HG03469 (cell line): Measurements from ENCODE around the gene DCLK3.

Experiments
- ATAC-seq: cut with Tn5 transposase; IDR thresholded peaks from one replicate; pipeline ENCODE4 v1.9.1; 2021; ENCODE audit warnings: mild to moderate bottlenecking, moderate library complexity, moderate number of reproducible peaks; ENCODE audit not compliant: unreplicated experiment

The DCLK3 gene

DNA sequence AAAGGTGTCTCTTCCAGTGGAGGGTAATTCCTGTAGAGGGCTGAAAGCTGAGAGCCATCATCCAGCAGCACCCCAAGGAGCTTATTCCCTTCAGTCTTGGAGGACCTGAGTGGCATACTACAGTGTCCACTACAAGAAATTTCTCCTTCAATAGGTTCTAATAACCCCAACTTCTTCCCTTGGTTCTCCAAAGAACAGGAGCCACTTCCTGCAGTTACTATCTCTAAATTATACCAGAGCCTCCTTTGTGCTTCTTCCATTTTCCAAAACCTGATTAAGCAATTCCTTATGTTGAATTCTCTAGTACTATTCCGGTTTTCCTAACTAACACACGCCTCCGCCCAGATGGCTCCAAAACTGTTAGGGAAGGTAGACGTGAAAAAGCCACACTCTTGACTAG, 50.4 kb downstream of the DCLK3 start:
- no peak for ATAC-seq

DNA sequence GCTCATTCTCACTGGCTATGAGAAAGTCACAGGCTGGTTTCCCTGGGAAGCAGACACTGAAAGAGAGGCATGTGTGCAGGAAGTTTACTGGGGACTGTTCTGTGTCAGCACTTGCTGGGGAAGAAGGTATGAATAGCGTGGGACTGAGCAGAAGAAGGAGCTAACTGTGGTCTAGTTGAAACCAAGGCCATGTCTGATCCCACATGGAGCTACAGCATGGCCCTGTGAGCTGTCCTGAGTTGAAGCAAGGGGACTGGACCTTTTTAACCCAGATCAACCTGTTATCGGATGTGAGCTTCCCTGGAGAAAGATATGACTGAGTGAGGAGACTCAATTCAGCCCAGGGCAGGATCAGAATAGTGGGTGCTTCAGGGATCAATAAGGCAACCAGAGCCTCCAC, 53.7 kb downstream of the DCLK3 start:
- ATAC-seq: no peak

DNA sequence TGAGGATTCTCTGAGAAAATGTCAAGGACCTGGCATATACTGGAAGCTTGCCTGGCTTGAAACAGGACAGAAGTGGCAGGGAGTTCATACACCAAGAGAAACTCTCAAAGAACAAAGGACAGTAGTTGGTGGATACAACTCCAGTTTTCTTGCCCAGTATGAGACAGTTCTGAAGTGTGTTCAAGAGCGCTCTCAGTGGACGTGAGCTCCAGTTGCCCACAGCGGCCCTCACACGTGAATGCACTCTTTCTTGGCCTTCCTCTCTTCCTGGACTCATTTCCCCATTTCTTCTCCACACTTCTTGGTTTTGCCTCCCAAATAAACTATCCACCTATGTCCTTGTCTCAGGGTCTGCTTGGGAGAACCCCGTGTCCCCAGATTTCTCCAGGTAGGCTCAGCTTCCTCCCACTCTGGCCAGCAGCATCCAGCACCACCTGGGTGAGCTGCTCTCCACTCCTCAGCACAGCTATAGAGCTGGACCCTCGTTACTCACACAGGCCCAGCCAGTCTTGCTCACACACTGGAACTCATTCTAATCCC, 54.5 kb downstream of the DCLK3 start:
- ATAC-seq: no peak

DNA sequence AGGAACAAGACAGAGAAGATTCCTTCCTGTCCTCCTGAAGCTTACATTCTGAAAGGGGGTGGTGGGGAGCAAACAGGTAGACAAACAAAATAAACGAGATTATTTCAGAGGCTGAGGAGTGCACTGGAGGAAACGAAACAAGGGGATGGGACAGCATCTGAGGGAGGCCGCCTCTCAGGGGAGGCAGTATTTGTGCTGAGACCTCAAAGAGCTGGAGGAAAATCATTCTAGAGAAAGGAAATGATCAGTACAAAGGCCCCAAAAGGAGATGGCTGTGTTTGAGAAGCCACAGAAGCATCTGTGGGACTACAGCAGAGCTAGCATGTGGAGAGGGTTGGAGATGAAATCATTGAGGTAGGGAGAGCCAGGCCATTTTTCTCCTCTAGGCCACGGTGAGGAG, 55.1 kb downstream of the DCLK3 start:
- no peak for ATAC-seq

DNA sequence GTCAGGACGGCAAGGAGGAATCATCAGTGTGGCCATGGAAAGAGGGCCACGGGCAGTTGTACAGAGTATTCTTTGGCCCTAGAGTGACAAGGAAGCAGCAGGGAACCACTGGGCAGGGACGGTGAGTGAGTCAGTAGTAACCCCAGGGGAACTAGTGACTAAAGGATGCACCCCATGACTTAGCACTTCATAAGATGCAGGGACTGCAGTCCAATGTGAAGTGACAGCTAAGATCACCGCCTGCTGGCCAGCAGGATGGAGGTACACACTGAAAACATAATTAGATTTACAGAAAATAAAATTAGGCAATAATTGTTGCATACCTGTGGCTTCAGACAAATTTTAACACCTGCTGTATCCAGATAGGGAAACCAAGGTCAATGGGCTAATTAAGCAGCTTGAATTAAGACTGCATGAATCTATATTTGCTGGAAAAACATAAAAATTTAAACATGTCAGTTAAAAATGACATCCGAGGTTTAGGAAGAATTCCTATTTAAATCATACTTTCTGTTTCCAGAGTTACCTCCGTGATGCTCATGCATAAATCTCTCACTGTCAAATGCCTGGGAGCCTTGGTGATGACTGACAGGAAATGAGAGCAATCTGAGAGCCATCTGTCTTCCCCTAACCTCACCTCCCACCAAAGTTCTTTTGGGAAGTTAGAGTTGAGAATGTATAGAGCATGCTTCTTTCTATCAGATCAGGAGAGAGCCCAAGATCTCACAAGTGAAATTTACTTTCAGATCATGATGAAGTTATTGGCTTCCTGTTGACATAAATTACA, 56.5 kb downstream of the DCLK3 start:
- ATAC-seq: peak; percentile 85

DNA sequence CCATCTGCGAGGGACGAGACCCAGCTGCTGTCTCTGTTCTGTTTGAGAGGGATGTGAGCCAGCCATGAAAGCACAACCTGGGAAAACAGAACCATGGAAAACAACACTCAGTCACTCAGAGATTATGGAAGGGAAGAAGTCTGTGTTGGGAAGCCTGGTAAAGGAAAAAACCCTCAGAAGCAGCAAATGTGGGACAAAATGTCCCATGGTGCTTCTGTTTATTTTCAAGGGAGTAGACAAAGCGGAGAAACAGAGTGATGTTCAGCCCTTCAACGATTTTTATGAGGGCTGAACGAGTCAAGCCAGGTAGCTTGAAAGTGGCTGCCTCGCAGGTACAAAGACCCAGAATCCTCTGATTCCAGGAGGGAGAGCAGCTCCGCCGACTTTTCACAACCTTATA, 59.3 kb downstream of the DCLK3 start:
- no peak for ATAC-seq

DNA sequence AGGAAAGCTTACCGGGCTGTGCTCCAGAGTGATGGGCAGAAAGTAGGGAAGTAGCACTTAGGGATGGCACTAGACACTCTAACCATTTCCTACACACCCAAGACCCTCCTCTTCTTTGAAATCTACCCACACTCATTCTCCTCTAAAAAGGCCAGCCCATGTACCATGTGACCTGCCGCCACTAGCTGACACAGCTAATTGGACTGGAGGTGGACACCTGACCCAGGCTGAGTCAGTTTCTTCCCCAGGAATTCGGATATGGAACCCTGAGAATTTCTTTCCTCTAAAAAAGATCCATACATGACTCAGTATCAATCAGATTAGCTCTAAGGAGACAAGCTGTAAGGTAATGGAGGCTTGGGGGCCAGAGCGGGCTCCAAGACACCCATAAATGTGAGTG, 60.1 kb downstream of the DCLK3 start:
- ATAC-seq: no peak

DNA sequence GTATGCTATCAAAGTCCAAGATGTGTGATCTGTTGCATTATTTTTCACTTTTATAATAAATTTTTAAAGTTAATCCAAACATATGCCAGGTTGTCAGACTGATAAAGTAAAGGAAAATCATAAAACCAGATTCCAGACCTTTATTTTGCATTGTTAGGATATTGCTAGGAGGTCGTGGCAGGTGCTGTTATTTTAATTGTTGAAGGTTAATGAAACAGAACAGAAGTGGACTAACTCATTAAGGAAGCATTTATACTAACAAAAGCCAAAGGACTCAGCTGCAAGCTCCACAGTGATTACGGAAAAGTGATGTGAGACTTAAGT, 63.1 kb downstream of the DCLK3 start:
- ATAC-seq: no peak

DNA sequence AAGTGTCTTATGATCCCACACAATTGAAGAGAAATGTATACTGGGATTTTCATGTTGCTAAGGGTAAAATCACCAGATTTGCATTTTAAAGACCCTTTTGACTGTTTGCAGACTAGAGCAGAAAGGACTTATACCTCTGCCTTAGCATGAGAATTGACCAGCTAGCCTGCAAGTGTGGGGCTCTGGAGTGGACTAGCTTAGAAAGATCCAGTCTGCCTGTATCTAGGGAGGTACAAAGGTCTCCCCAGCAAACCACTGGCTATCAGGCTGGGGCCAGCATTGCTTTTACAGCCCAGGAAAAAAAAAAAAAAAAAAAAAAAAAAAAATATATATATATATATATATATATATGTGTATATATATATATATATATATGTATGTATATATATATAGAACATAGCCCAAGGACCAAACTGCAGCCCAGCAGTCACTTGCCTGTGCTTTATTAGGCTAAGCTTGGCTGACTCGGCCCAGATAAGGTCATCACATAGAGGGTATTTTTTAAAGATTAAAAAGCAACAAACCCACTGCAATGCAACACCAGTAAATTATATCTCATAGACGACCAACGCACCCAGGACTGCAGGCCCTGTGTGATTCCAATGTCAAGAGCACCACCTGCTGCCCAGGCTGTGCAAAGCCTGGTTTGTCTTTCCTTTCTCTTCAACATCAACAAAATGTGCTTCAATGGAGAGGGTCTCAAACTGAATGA, 63.7 kb downstream of the DCLK3 start:
- ATAC-seq: peak; percentile 91

DNA sequence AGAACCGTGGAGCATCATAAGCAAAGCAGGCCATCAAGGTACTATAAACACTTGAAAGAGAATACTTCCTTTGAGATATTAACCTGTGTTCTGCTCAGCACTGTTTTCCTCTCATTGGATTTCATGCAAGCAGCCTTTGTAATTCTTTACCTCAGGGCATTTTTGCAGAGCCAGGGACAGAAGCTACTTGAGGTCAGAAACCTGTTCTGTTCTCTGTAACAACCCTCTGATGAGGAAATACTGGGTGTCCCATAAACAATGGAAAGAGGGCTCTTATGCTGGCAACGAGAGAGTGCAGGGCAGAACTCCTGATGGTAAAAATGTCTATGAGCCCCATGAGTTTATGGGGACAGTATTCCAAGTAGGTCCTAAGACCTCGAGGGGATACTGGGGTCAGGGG, 66.0 kb downstream of the DCLK3 start:
- ATAC-seq: no peak

DNA sequence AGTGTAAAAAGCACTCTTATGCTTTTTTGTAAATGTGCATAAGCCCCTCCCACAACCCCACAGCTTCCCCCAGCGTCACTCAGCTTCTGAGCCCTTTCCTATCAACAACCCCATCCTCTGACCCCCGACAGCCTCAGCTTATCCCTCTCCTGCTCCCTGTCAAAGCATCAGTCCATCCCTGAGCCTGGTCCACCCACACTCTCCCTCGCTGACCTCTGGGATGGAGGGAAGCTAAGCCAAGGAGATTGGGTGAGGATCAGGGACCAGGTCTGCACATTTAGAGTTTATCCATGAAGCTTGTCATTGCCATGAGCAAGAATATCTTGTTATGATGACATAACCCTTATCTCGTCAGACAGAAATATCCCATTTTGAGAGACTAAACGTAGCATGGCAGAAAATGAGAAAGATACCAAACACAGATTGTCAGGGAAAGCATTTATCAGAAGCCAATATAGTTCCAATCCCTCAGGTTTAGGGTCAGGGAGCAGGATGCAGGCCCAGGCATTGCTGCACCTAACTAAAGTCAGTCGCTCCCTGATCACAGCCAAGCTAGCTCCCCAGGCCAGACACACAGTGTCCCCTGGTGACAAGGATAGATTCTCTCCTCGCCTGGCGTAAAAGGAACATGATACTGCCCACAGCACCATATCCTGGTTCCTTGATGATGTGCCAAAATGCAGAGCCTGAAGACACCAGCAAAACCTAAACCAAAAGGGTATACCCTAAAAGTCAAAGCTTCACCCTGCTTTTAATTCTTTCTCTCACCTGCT, 66.9 kb downstream of the DCLK3 start:
- ATAC-seq: no peak

DNA sequence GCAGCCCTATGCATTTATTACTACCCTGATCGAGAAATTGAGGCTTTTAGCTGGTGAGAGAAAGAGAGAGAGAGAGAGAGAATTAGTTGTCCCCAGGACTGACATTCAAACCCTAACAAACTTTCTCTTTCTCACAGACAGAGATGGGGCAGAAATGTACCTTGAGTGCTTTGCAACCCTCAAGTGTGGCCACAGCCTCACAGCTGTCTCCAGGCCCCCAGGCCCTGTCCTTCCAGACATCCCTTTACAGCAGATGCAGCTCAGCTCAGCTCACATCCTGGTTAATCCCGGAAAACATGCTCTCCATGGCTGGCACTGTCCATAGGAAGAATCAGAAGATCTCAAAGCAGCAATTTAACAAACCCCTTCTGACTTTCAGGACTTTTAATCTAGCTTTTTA, 67.6 kb downstream of the DCLK3 start:
- no peak for ATAC-seq

DNA sequence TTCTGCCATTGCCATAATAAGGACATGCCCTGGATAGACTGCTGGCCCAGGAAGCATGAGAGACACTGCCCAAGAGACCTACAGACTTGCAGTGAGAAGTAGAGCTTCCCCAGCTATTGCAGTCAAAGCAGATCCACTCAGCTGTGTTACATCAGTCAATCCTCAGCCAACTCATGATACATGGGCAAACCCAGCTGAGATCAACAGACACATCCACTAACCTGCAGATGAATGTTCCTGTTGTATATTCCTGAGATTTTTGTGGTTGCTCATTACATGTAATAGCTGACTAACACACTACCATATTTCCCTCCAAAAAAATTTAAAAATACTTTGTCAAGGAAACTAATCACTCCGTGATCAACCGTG, 68.6 kb downstream of the DCLK3 start:
- no peak for ATAC-seq

DNA sequence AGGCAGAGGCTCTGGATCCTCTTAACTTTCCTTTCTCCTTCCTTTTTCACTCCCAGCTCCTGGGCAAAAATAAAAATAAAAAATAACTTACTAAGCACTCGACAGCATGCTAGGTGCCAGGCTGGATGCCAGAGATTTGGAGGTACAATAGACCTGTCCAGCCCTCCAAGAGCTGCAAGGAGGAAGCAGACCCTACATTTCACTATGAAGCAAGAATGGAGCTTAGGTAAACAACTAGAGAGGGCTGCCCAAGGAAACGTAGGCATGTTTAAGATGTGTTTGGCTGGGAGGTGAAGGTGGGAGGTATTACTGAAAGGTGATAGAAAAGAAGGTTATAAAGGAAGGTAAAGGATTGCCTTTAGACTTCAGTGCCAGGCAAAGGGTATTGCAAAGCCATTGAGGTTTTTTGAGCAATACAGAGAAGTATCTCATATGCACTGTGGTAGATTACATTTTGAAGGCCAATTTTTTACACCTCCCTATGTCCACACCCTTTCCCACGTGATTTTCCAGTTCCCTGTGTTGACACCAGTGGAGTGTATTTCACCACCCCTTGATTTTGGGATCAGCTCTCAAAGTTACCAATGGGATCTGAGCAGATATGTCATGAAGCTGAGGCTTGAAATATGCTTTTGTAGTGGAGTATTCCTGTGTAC, 69.1 kb downstream of the DCLK3 start:
- ATAC-seq: no peak

DNA sequence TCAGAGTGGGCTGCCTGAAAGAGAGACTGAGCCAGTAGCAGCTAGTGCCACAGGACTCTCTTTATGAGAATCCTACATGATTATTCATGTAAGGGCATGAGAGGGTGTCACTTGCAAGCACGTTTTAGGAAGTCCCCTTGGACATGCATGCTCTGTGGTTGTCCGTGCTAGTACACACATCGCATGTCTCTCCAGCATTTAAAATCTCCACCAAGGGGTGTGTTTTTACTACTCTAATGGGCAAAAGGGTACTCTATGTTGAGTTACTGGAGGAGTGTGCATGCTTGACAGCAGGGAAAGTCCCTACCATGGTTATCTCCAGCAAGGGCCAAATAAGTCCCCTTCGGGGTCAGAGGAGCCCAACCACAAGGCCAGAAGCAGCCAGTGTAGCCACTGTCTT, 70.7 kb downstream of the DCLK3 start:
- peak; percentile 76 for ATAC-seq

DNA sequence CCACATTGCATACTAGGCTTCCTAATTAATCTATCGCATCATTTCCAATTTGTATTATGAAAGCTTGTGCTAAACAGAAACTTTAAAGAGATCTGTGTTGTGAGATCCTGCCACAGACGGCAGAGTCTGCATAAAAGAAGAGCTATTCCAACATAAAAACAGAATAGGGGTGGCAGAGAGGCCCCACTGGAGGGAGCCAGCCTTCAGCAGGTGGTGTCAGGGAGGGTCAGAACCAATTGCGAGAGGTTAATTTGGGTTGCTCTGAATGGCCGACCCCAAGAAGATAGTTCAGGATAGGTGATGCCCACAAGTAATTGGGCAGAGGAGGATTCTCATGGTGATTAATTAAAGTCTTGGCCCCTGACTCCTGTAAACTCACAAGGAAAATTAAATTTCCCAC, 74.8 kb downstream of the DCLK3 start:
- no peak for ATAC-seq

DNA sequence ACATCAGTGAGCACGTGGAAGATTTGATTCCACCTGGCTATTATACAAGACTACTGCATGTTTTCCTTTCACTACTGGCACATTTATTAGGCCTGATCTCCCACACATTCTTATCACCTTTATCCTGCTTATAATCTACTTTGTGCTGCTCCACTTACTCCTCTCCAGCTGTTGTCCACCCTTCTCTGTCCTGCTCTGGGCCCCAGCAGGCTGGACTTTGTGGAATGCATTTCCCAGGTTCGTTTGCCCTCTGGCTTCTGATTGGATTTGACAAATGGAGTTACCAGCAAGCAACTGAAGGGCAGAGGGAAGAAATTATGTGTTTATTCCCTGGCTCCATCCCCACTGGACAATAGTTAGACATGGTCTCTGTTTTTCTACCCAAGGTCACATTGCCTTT, 75.5 kb downstream of the DCLK3 start:
- no peak for ATAC-seq

DNA sequence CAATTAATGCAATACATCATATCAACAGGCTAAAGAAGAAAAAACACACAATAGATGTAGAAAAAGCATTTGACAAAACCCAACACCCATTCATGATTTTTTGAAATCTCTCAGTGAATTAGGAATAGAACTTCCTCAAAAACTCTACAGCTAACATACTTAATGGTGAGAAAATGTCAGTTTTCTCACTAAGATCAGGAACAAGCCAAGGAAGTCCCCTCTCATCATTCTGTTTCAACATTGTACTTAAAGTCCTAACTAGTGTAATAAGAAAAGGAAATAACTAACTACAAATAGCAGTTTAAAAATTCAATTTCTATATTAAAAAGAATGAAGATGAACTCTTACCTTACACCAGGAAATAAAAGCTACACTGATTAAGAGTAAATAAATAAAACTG, 77.8 kb downstream of the DCLK3 start:
- ATAC-seq: no peak

DNA sequence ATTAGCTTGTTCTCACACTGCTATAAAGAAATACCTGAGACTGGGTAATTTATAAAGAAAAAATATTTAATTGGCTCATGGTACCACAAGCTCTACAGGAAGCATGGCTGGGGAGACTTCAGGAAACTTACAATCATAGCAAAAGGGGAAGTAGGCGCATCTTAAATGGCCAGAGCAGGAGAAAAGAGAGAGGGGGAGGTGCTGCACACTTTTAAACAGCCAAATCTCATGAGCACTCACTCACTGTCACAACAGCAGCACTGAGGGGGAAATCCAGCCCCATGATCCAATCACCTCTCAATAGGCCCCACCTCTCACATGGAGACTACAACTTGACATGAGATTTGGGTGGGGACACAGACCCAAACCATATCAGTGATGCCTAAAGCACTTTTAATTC, 82.5 kb downstream of the DCLK3 start:
- no peak for ATAC-seq

DNA sequence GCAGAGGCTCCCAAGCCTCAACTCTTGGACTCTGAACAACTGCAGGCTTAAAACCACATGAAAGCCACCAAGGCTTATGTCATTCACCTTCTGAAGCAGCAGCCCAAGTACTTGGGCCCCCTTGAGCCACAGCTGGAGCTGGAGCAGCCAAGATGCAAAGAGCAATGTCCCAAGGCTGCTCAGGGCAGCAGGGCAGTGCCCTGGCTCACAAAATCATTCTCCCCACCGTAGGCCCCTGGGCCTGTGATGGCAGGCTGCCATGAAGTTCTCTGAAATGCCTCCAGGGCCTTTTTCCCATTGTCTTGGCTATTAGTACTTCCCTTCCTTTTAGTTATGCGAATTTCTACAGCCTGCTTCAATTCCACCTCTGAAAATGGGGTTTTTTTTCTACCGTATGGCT, 83.4 kb downstream of the DCLK3 start:
- ATAC-seq: no peak
